Neural cell (in vitro differentiated cells): ENCODE measurements around the gene DNAJA3. TPM values are rescaled to one million over a fixed set of nuclear protein-coding genes. Genes with fewer than 3 reads are reported as not detected.

Experiments
- H2AFZ ChIP-seq: fragments of 200-600, 300-800 bp; sonication (generic), shearing (Covaris generic); 2 replicates; pipeline ENCODE4 v1.6.0; 2014; ENCODE audit warnings: low read depth, mild to moderate bottlenecking, antibody characterized with exemption, low read length, moderate library complexity
- H3F3A ChIP-seq: fragments of 200-600 bp; shearing (Covaris generic); 2 replicates; pipeline ENCODE4 v1.6.1; 2016; ENCODE audit warnings: mild to moderate bottlenecking, moderate library complexity, mixed read lengths, antibody characterized with exemption, low read length; ENCODE audit not compliant: insufficient read depth, poor library complexity, severe bottlenecking
- H3K27ac ChIP-seq: fragments of 200-600, 300-800 bp; sonication (generic), shearing (Covaris generic); 2 replicates; pipeline ENCODE4 v1.5.1; 2014; ENCODE audit warnings: mild to moderate bottlenecking, low read length, moderate library complexity
- H3K27me3 ChIP-seq: fragments of 300-800, 200-600 bp; sonication (generic), shearing (Covaris generic); 2 replicates; pipeline ENCODE4 v1.6.0; 2014; ENCODE audit warnings: mild to moderate bottlenecking, low read depth, low read length, moderate library complexity; ENCODE audit not compliant: insufficient read depth
- H3K36me3 ChIP-seq: fragments of 300-800, 200-600 bp; sonication (generic), shearing (Covaris generic); 2 replicates; pipeline ENCODE4 v1.5.1; 2014; ENCODE audit warnings: mild to moderate bottlenecking, antibody characterized with exemption, low read length, moderate library complexity; ENCODE audit not compliant: insufficient read depth
- H3K4me2 ChIP-seq: fragments of 300-800, 200-600 bp; sonication (generic), shearing (Covaris generic); 2 replicates; pipeline ENCODE4 v1.6.0; 2014; ENCODE audit warnings: mild to moderate bottlenecking, low read length
- H3K4me3 ChIP-seq: fragments of 300-800, 200-600 bp; sonication (generic), shearing (Covaris generic); 2 replicates; pipeline ENCODE4 v1.5.1; 2014; ENCODE audit warnings: mild to moderate bottlenecking, low read length, moderate library complexity
- H3K79me2 ChIP-seq: fragments of 200-600 bp; shearing (Covaris generic); replicated peaks from 2 replicates; pipeline ENCODE4 v1.6.0; 2014; ENCODE audit warnings: mild to moderate bottlenecking, low read length, moderate library complexity; ENCODE audit not compliant: insufficient read depth
- H3K9ac ChIP-seq: fragments of 300-800, 200-600 bp; sonication (generic), shearing (Covaris generic); 2 replicates; pipeline ENCODE4 v1.6.1; 2016; ENCODE audit warnings: mild to moderate bottlenecking, low read length, mixed read lengths
- H3K9me2 ChIP-seq: fragments of 200-600 bp; shearing (Covaris generic); 2 replicates; pipeline ENCODE4 v1.6.1; 2016; ENCODE audit warnings: mild to moderate bottlenecking, low read length, mixed read lengths; ENCODE audit not compliant: insufficient read depth
- H3K9me3 ChIP-seq: fragments of 200-600, 300-800 bp; sonication (generic), shearing (Covaris generic); 2 replicates; pipeline ENCODE4 v1.6.1; 2016; ENCODE audit warnings: mild to moderate bottlenecking, mixed run types, low read length, moderate library complexity, mixed read lengths
- H4K20me1 ChIP-seq: fragments of 200-600 bp; shearing (Covaris generic); 2 replicates; pipeline ENCODE4 v1.6.1; 2016; ENCODE audit warnings: mild to moderate bottlenecking, mixed run types; ENCODE audit not compliant: insufficient read depth
- CTCF ChIP-seq: fragments of 450-650 bp; IDR thresholded peaks from 2 replicates; pipeline ENCODE4 v1.5.1; 2014; ENCODE audit warnings: antibody characterized with exemption, mild to moderate bottlenecking, moderate library complexity; ENCODE audit not compliant: poor library complexity, severe bottlenecking
- EP300 ChIP-seq: fragments of 450-650 bp; conservative IDR thresholded peaks from 2 replicates; pipeline ENCODE4 v1.6.1; 2014; ENCODE audit warnings: antibody characterized with exemption, mild to moderate bottlenecking, moderate library complexity; ENCODE audit not compliant: poor library complexity, severe bottlenecking
- EZH2 ChIP-seq: fragments of 200-600, 300-800 bp; shearing (Covaris generic), sonication (generic); IDR thresholded peaks from 2 replicates; pipeline ENCODE4 v1.6.1; 2014; ENCODE audit warnings: antibody characterized with exemption, low read length, borderline replicate concordance, mild to moderate bottlenecking; ENCODE audit not compliant: insufficient read depth, poor library complexity, severe bottlenecking
- MXI1 ChIP-seq: fragments of 450-650 bp; conservative IDR thresholded peaks from 2 replicates; pipeline ENCODE4 v1.6.1; 2014; ENCODE audit warnings: antibody characterized with exemption, mild to moderate bottlenecking; ENCODE audit not compliant: poor library complexity, severe bottlenecking
- POLR2AphosphoS5 ChIP-seq: IDR thresholded peaks from 2 replicates; pipeline ENCODE4 v1.6.1; 2012
- RAD21 ChIP-seq: fragments of 450-650 bp; conservative IDR thresholded peaks from 2 replicates; pipeline ENCODE4 v1.6.1; 2014; ENCODE audit warnings: antibody characterized with exemption, mild to moderate bottlenecking, moderate library complexity
- REST ChIP-seq: IDR thresholded peaks from 2 replicates; pipeline ENCODE4 v1.6.1; 2012; ENCODE audit warnings: borderline replicate concordance
- SMC3 ChIP-seq: fragments of 450-650 bp; conservative IDR thresholded peaks from 2 replicates; pipeline ENCODE4 v1.6.1; 2014; ENCODE audit warnings: antibody characterized with exemption, mild to moderate bottlenecking, moderate library complexity; ENCODE audit not compliant: poor library complexity
- TAF1 ChIP-seq: IDR thresholded peaks from 2 replicates; pipeline ENCODE4 v1.6.1; 2012; ENCODE audit warnings: low read depth
- polyA plus RNA-seq: library from polyadenylated mRNA; depleted of rRNA; stranded (reverse); fragments of >200 nt; gene quantifications from 2 replicates; pipeline ENCODE4 v1.2.3, GENCODE V29; 2014

Gene DNAJA3
- polyA plus RNA-seq, 1 donor from 2014 or later, result 44.8 TPM

GRCh38 chr16:4388271-4389021 lies 37.2 kb upstream of the DNAJA3 start:
- Histone ChIP-seq H3K27ac (no peak overlapping the region), H3K9me3 (no peaks in the 10 kb centered on the region), H3K9ac (no peak overlapping the region), H3F3A (no peaks in the 10 kb centered on the region), H3K27me3 (no peaks in the 10 kb centered on the region), H3K4me3 (no peak overlapping the region), H4K20me1 (no peaks in the 10 kb centered on the region), H2AFZ (no peak overlapping the region), H3K79me2 (no peaks in the 10 kb centered on the region), H3K36me3 (no peaks in the 10 kb centered on the region), H3K4me2 (no peak overlapping the region), H3K9me2 (no peaks in the 10 kb centered on the region)
- TF ChIP-seq TAF1, result no peak
- no peak for TF ChIP-seq CTCF

- Histone ChIP-seq H3K36me3 (no peaks in the 10 kb centered on the region), H3K9me2 (no peaks in the 10 kb centered on the region), H2AFZ (no peak overlapping the region), H4K20me1 (no peaks in the 10 kb centered on the region), H3F3A (no peaks in the 10 kb centered on the region), H3K4me2 (no peak overlapping the region), H3K4me3 (no peak overlapping the region), H3K27me3 (no peaks in the 10 kb centered on the region), H3K79me2 (no peaks in the 10 kb centered on the region), H3K27ac (no peak overlapping the region), H3K9ac (no peak overlapping the region), H3K9me3 (no peaks in the 10 kb centered on the region)
- TF ChIP-seq SMC3, result no peak
- no peak for TF ChIP-seq TAF1
- no peak for TF ChIP-seq RAD21
- TF ChIP-seq REST, result no peak
- no peak for TF ChIP-seq EZH2
- TF ChIP-seq POLR2AphosphoS5, result no peak
- TF ChIP-seq MXI1, result no peak
- no peak for TF ChIP-seq CTCF
- no peak for TF ChIP-seq EP300
Observed at GRCh38 chr16:4389051-4389955, 36.4 kb upstream of the DNAJA3 start.
